Fibroblast of lung (primary cell): ENCODE data around the gene NEK5. TPM values are rescaled to one million over a fixed set of nuclear protein-coding genes. Genes with fewer than 3 reads are reported as not detected.

Experiments used
- DNase-seq, 2 donors: peaks; one replicate each; pipeline versions ENCODE4 v3.0.0 to v3.0.0-alpha.2; 2010; ENCODE audit warnings: low read depth in 2 of 2
- H2AFZ ChIP-seq: 2 replicates; pipeline ENCODE4 v1.5.1; 2012; ENCODE audit warnings: low read length, control low read depth, inconsistent platforms
- H3K27ac ChIP-seq: 2 replicates; pipeline ENCODE4 v1.5.1; 2011; ENCODE audit warnings: low read length, control low read depth; ENCODE audit not compliant: insufficient read depth
- H3K27me3 ChIP-seq: 2 replicates; pipeline ENCODE4 v1.5.1; 2011; ENCODE audit warnings: mild to moderate bottlenecking, low read length; ENCODE audit not compliant: control insufficient read depth, insufficient read depth
- H3K36me3 ChIP-seq: 2 replicates; pipeline ENCODE4 v1.5.1; 2011; ENCODE audit warnings: low read length; ENCODE audit not compliant: control insufficient read depth, insufficient read depth
- H3K4me1 ChIP-seq: 2 replicates; pipeline ENCODE4 v1.5.1; 2011; ENCODE audit warnings: low read length; ENCODE audit not compliant: control insufficient read depth, insufficient read depth; ENCODE audit errors: extremely low read depth
- H3K4me2 ChIP-seq: 2 replicates; pipeline ENCODE4 v1.5.1; 2011; ENCODE audit warnings: low read length, control low read depth; ENCODE audit not compliant: insufficient read depth; ENCODE audit errors: extremely low read depth
- H3K4me3 ChIP-seq, 4 experiments: fragments of 200-600 bp in 1 of 4; sonication (generic) in 1 of 4; replicated peaks in 1 of 4; 2 replicates each; pipeline ENCODE4 v1.5.1; 2011 to 2016; ENCODE audit warnings: low read length in 4 of 4, low read depth in 3 of 4, mild to moderate bottlenecking in 3 of 4, control low read depth in 2 of 4, inconsistent platforms in 1 of 4, mixed read lengths in 1 of 4; ENCODE audit not compliant: insufficient read depth in 1 of 4; ENCODE audit errors: control extremely low read depth in 1 of 4
- H3K79me2 ChIP-seq: 2 replicates; pipeline ENCODE4 v1.5.1; 2012; ENCODE audit warnings: mild to moderate bottlenecking, low read length, inconsistent platforms; ENCODE audit not compliant: control insufficient read depth, insufficient read depth
- H3K9ac ChIP-seq: 2 replicates; pipeline ENCODE4 v1.5.1; 2011; ENCODE audit warnings: mild to moderate bottlenecking, low read length, control low read depth; ENCODE audit not compliant: insufficient read depth
- H3K9me3 ChIP-seq: 2 replicates; pipeline ENCODE4 v1.5.1; 2012; ENCODE audit warnings: low read depth, low read length; ENCODE audit not compliant: control insufficient read depth, insufficient read depth
- H4K20me1 ChIP-seq: 2 replicates; pipeline ENCODE4 v1.5.1; 2011; ENCODE audit warnings: low read length; ENCODE audit not compliant: control insufficient read depth, insufficient read depth; ENCODE audit errors: extremely low read depth
- EZH2 ChIP-seq: IDR thresholded peaks from 2 replicates; pipeline ENCODE4 v1.5.1; 2012; ENCODE audit warnings: low read length, control low read depth, mild to moderate bottlenecking; ENCODE audit errors: missing control alignments
- polyA plus RNA-seq, 2 donors: library from polyadenylated mRNA; depleted of rRNA in 1 of 2; stranded (reverse) in 1 of 2; unstranded in 1 of 2; fragments of >200 nt; gene quantifications; 2 replicates each; pipeline ENCODE4 v1.2.1, GENCODE V29; 2011 to 2012; ENCODE audit warnings: missing spikeins in 1 of 2
- total RNA-seq: library from RNA; depleted of rRNA; stranded (reverse); fragments of >200 nt; gene quantifications from 2 replicates; pipeline ENCODE4 v1.2.1, GENCODE V29; 2014
- TF ChIP-seq, protein P1 (sequence below), 2 donors: IDR thresholded peaks in 1 of 2; conservative IDR thresholded peaks in 1 of 2; 1 replicate in 1 of 2; 2 replicates in 1 of 2; pipeline ENCODE4 v1.5.1; 2011 to 2012; ENCODE audit warnings: low read length in 2 of 2, control low read depth in 1 of 2, inconsistent platforms in 1 of 2, low read depth in 1 of 2, mild to moderate bottlenecking in 1 of 2

NEK5 gene
- total and polyA plus RNA-seq, 2 donors (not counting 1 experiment from before 2014, with no cell fraction given), result under 0.01 to 0.03 TPM

DNA sequence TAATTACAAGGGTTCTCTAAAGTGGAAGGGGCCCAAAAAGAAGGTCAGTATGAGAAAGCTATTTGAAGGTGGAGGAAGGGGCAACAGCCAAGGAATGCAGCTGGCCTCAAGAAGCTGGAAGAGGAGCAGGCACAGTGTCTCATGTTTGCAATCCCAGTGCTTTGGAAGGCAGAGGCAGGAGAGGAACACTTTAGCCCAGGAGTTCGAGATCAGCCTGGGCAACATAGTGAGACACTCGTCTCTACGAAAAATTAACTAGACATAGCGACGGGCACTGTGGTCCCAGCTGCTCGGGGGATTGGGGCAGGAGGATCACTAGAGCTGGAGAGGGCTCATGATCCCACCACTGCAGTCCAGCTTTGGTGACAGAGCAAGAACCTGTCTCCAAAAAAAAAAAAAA is 31.2 kb upstream of the NEK5 start:
- H3K79me2 ChIP-seq, result no peaks in the 10 kb centered on the region
- H2AFZ ChIP-seq, result no peak overlapping the region
- TF ChIP-seq, protein P1, sequence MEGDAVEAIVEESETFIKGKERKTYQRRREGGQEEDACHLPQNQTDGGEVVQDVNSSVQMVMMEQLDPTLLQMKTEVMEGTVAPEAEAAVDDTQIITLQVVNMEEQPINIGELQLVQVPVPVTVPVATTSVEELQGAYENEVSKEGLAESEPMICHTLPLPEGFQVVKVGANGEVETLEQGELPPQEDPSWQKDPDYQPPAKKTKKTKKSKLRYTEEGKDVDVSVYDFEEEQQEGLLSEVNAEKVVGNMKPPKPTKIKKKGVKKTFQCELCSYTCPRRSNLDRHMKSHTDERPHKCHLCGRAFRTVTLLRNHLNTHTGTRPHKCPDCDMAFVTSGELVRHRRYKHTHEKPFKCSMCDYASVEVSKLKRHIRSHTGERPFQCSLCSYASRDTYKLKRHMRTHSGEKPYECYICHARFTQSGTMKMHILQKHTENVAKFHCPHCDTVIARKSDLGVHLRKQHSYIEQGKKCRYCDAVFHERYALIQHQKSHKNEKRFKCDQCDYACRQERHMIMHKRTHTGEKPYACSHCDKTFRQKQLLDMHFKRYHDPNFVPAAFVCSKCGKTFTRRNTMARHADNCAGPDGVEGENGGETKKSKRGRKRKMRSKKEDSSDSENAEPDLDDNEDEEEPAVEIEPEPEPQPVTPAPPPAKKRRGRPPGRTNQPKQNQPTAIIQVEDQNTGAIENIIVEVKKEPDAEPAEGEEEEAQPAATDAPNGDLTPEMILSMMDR (conservative IDR thresholded peaks at IDR 0.05 in 1 of 2, IDR thresholded peaks at IDR 0.05 in 1 of 2; ENCODE audit: low read depth in 1 of 2, low read length in 2 of 2), result no peak
- TF ChIP-seq EZH2, result no peak
- H3K9me3 ChIP-seq, result no peaks in the 10 kb centered on the region
- H3K4me3 ChIP-seq, result no peak overlapping the region
- no peaks in the 10 kb centered on the region for H3K36me3 ChIP-seq
- H3K27me3 ChIP-seq, result no peaks in the 10 kb centered on the region
- no peaks in the 10 kb centered on the region for H4K20me1 ChIP-seq
- peaks cover 5% of the 10 kb centered on the region for H3K4me1 ChIP-seq
- no peak for DNase-seq
- H3K4me2 ChIP-seq, result no peak overlapping the region
- H3K9ac ChIP-seq, result no peak overlapping the region
- H3K27ac ChIP-seq, result no peak overlapping the region

DNA sequence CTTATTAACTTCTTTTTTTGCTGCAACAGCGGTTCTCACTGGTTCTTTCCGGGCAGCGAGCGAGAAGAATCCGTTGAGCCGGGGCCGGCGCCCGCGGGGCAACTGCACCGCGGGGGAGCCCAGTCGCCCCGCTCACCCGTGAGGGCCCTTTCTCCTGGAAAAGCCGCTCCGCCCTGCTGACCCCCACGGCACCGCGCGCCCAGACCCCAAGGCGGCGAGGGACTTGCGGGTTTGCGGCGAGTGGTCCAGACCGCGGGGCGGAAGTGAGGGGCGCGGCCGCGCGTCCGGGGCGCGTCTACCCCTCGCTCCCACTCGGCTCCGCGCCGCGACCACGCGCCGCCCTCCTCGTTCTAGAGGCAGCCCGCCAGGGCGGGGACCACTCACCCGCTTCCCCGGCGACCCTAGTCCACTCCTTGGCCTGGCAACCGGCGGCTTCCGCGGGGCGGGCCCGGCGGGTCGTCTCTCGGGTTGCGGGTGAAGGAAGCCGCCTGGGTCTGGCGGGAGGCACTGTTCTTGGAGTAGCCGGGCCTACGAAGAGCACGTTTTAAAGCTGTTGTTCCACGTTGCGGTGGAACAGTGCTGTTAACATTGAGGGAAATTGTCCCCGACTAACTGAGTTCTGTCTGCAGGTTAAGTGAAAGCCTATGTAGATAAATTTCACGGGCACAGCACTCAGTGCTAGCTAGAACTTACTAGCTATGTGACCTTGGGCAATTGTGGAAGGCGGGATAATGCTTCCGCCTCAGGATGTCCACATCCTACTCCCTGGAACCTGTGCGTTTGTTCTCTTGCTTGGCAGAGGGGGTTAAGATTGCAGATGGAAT is 30.5 kb upstream of the NEK5 start, which contains the start of gene NEK3:
Gene NEK3 (minus strand): TSS at position 439 of the 824 bp plus-strand sequence. CDS start 3,406 bp downstream, outside the sequence.
- peak; percentile 65 to 74 for DNase-seq
- no peak for TF ChIP-seq EZH2
- TF ChIP-seq, protein P1 (conservative IDR thresholded peaks at IDR 0.05 in 1 of 2, IDR thresholded peaks at IDR 0.05 in 1 of 2; ENCODE audit: low read depth in 1 of 2, low read length in 2 of 2), result no peak
- H3K4me1 ChIP-seq, result peaks cover 5% of the 10 kb centered on the region

GRCh38 chr13:52158629-52159158 is 29.8 kb upstream of the NEK5 start:
- H3K4me1 ChIP-seq, result peaks cover 5% of the 10 kb centered on the region

More for the DNA sequence above, 30.5 kb upstream of the NEK5 start, which contains the start of gene NEK3:
- Histone ChIP-seq H3K4me3 (peak within 1 kb of the TSS; percentile 72 to 85 (median 82)), H2AFZ (peak within 1 kb of the TSS; percentile 51), H3K27me3 (no peaks in the 10 kb centered on the region), H3K36me3 (no peaks in the 10 kb centered on the region), H3K9me3 (no peaks in the 10 kb centered on the region), H3K27ac (peak within 1 kb of the TSS; percentile 75), H3K79me2 (no peaks in the 10 kb centered on the region), H3K9ac (peak within 1 kb of the TSS; percentile 84), H4K20me1 (no peaks in the 10 kb centered on the region), H3K4me2 (peak within 1 kb of the TSS; percentile 84)

More at GRCh38 chr13:52158629-52159158, 29.8 kb upstream of the NEK5 start:
- H3K36me3 ChIP-seq, result no peaks in the 10 kb centered on the region
- TF ChIP-seq, protein P1 (conservative IDR thresholded peaks at IDR 0.05 in 1 of 2, IDR thresholded peaks at IDR 0.05 in 1 of 2; ENCODE audit: low read depth in 1 of 2, low read length in 2 of 2), result no peak
- no peak for TF ChIP-seq EZH2
- peak overlapping the region; percentile 72 to 85 (median 82) for H3K4me3 ChIP-seq
- peak overlapping the region; percentile 84 for H3K9ac ChIP-seq
- H2AFZ ChIP-seq, result peak overlapping the region; percentile 51
- peak overlapping the region; percentile 75 for H3K27ac ChIP-seq
- peak; percentile 50 to 61 for DNase-seq
- no peaks in the 10 kb centered on the region for H3K27me3 ChIP-seq
- H4K20me1 ChIP-seq, result no peaks in the 10 kb centered on the region
- peak overlapping the region; percentile 84 for H3K4me2 ChIP-seq
- H3K79me2 ChIP-seq, result no peaks in the 10 kb centered on the region
- no peaks in the 10 kb centered on the region for H3K9me3 ChIP-seq
